PFSK-1 (cell line): ENCODE measurements around the gene ONECUT1.

Source experiments
- FOXP2 ChIP-seq: optimal IDR thresholded peaks from 2 replicates; pipeline ENCODE3; 2011; ENCODE audit warnings: borderline replicate concordance, control low read depth, inconsistent platforms; ENCODE audit not compliant: insufficient read depth; ENCODE audit errors: extremely low read length, extremely low read depth
- POLR2AphosphoS5 ChIP-seq: IDR thresholded peaks from 2 replicates; pipeline ENCODE4 v1.6.1; 2012; ENCODE audit warnings: low read depth, mild to moderate bottlenecking, control low read depth, low read length, moderate library complexity
- SIN3A ChIP-seq: IDR thresholded peaks from 2 replicates; pipeline ENCODE4 v1.6.1; 2012; ENCODE audit warnings: mild to moderate bottlenecking, low read length, moderate library complexity, borderline replicate concordance; ENCODE audit not compliant: insufficient read depth
- TAF1 ChIP-seq: IDR thresholded peaks from 2 replicates; pipeline ENCODE4 v1.6.1; 2012; ENCODE audit warnings: low read length, control low read depth, borderline replicate concordance; ENCODE audit not compliant: insufficient read depth
- TF ChIP-seq, protein P1 (sequence below), 2 experiments: IDR thresholded peaks; 2 replicates each; pipeline versions ENCODE4 v1.6.1 to v1.8.0; 2011 to 2012; ENCODE audit warnings: low read depth in 2 of 2, low read length in 2 of 2, control low read depth in 1 of 2, inconsistent platforms in 1 of 2, mild to moderate bottlenecking in 1 of 2, moderate library complexity in 1 of 2; ENCODE audit not compliant: insufficient read depth in 1 of 2

DNA sequence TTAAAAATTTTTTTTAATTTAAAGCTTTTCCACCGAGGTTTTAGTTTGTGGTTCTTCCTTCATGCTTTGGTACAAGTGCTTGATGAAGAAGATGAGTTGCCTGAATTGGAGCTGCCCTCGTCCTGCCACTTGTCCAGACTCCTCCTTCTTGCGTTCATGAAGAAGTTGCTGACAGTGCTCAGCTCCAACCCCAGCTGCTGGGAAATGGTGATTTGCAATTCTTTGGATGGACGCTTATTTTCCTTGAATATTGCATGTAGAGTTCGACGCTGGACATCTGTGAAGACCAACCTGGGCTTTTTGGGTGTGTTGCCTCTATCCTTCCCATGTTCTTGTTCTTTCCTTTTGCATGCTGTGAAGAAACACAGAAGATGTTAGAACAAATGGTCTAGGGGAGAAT lies 32.6 kb downstream of the ONECUT1 start:
- TF ChIP-seq POLR2AphosphoS5 = no peak
- no peak for TF ChIP-seq TAF1
- no peak for TF ChIP-seq SIN3A
- TF ChIP-seq, protein P1, sequence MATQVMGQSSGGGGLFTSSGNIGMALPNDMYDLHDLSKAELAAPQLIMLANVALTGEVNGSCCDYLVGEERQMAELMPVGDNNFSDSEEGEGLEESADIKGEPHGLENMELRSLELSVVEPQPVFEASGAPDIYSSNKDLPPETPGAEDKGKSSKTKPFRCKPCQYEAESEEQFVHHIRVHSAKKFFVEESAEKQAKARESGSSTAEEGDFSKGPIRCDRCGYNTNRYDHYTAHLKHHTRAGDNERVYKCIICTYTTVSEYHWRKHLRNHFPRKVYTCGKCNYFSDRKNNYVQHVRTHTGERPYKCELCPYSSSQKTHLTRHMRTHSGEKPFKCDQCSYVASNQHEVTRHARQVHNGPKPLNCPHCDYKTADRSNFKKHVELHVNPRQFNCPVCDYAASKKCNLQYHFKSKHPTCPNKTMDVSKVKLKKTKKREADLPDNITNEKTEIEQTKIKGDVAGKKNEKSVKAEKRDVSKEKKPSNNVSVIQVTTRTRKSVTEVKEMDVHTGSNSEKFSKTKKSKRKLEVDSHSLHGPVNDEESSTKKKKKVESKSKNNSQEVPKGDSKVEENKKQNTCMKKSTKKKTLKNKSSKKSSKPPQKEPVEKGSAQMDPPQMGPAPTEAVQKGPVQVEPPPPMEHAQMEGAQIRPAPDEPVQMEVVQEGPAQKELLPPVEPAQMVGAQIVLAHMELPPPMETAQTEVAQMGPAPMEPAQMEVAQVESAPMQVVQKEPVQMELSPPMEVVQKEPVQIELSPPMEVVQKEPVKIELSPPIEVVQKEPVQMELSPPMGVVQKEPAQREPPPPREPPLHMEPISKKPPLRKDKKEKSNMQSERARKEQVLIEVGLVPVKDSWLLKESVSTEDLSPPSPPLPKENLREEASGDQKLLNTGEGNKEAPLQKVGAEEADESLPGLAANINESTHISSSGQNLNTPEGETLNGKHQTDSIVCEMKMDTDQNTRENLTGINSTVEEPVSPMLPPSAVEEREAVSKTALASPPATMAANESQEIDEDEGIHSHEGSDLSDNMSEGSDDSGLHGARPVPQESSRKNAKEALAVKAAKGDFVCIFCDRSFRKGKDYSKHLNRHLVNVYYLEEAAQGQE (IDR thresholded peaks at IDR 0.05; ENCODE audit: insufficient read depth in 1 of 2, low read depth in 2 of 2, low read length in 2 of 2) = no peak
- no peak for TF ChIP-seq FOXP2
